Measurements from ENCODE around the gene VAT1L. TPM values are rescaled to one million over a fixed set of nuclear protein-coding genes. Genes with fewer than 3 reads are reported as not detected.

The VAT1L gene
- total and polyA plus RNA-seq, 10 of the 15 experiments (the other 5 are each of a cell fraction or from before 2014, with no cell fraction given) = 0.06 to 0.18 (median 0.10) TPM; not detected in 5

GRCh38 chr16:77874347-77874746 is 86.0 kb downstream of the VAT1L start:
- H2AFZ ChIP-seq (ENCODE audit: control insufficient read depth, low read depth, low read length) = no peak overlapping the region
- no peaks in the 10 kb centered on the region for H3K36me3 ChIP-seq (ENCODE audit: control insufficient read depth in 2 of 2, insufficient read depth in 2 of 2, low read length in 1 of 2)
- H3K27ac ChIP-seq (ENCODE audit: control insufficient read depth, insufficient read depth) = no peak overlapping the region
- WGBS (ENCODE audit: insufficient coverage, insufficient replicate concordance, low lambda C conversion rate, missing lambda C conversion rate) = 0% methylated on average over 1 of the region's 1 CpG
- no peaks in the 10 kb centered on the region for H3K4me1 ChIP-seq (ENCODE audit: control insufficient read depth, insufficient read depth, low read length)
- H3K4me3 ChIP-seq = no peak overlapping the region
- ChIA-PET POLR2A (no interaction called here), SMC1A (ENCODE audit: uncharacterized antibody, unreplicated experiment) (no interaction called here), RAD21 (ENCODE audit: unreplicated experiment) (no interaction called here), CTCF (no interaction called here)
- FAIRE-seq (no peak), ATAC-seq (no peak), DNase-seq (ENCODE audit: low read depth, low spot score) (no peak)
- no peaks in the 10 kb centered on the region for H3K79me2 ChIP-seq (ENCODE audit: control insufficient read depth, insufficient read depth, low read length)
- intact Hi-C loops (cut with micrococcal nuclease; ENCODE audit: unreplicated experiment) = no loop called here
- H4K20me1 ChIP-seq (ENCODE audit: control insufficient read depth, insufficient read depth) = no peaks in the 10 kb centered on the region
- H3K9me3 ChIP-seq (replicated peaks; ENCODE audit: control insufficient read depth, insufficient read depth, low read length) = no peaks in the 10 kb centered on the region; the same call in 2 of the 3 replicates
- no peaks in the 10 kb centered on the region; a peak in 1 of 4 replicates for H3K27me3 ChIP-seq (replicated peaks in 1 of 2; ENCODE audit: control insufficient read depth in 2 of 2, insufficient read depth in 2 of 2, low read length in 1 of 2)
- H3K9ac ChIP-seq (ENCODE audit: control insufficient read depth, insufficient read depth, low read length) = no peak overlapping the region
- H3K4me2 ChIP-seq (ENCODE audit: control insufficient read depth, insufficient read depth) = no peak overlapping the region
- no TSS peak for BruUV-seq (replicated peaks)
- TF ChIP-seq, protein P1, sequence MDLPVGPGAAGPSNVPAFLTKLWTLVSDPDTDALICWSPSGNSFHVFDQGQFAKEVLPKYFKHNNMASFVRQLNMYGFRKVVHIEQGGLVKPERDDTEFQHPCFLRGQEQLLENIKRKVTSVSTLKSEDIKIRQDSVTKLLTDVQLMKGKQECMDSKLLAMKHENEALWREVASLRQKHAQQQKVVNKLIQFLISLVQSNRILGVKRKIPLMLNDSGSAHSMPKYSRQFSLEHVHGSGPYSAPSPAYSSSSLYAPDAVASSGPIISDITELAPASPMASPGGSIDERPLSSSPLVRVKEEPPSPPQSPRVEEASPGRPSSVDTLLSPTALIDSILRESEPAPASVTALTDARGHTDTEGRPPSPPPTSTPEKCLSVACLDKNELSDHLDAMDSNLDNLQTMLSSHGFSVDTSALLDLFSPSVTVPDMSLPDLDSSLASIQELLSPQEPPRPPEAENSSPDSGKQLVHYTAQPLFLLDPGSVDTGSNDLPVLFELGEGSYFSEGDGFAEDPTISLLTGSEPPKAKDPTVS (IDR thresholded peaks at IDR 0.05; ENCODE audit: low read depth, low read length) = no peak
- no peak for TF ChIP-seq MYC (IDR thresholded peaks at IDR 0.05; ENCODE audit: insufficient read depth, insufficient read length, insufficient replicate concordance, low read length, severe bottlenecking)
- no peak for TF ChIP-seq NBN (IDR thresholded peaks at IDR 0.05)
- TF ChIP-seq, protein P2, sequence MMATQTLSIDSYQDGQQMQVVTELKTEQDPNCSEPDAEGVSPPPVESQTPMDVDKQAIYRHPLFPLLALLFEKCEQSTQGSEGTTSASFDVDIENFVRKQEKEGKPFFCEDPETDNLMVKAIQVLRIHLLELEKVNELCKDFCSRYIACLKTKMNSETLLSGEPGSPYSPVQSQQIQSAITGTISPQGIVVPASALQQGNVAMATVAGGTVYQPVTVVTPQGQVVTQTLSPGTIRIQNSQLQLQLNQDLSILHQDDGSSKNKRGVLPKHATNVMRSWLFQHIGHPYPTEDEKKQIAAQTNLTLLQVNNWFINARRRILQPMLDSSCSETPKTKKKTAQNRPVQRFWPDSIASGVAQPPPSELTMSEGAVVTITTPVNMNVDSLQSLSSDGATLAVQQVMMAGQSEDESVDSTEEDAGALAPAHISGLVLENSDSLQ (IDR thresholded peaks at IDR 0.05) = no peak
- TF ChIP-seq WRNIP1 (IDR thresholded peaks at IDR 0.05; ENCODE audit: borderline replicate concordance, low read depth, low read length) = no peak
- no peak for TF ChIP-seq SMAD1 (IDR thresholded peaks at IDR 0.05; ENCODE audit: low read depth, partially characterized antibody)
- no peak for TF ChIP-seq ZSCAN29 (IDR thresholded peaks at IDR 0.05)
- no peak for TF ChIP-seq RBBP5 (conservative IDR thresholded peaks at IDR 0.05)
- in situ Hi-C loops (cut with MboI) = no loop called here
